ENCODE measurements around the gene SP2.

The SP2 gene

DNA sequence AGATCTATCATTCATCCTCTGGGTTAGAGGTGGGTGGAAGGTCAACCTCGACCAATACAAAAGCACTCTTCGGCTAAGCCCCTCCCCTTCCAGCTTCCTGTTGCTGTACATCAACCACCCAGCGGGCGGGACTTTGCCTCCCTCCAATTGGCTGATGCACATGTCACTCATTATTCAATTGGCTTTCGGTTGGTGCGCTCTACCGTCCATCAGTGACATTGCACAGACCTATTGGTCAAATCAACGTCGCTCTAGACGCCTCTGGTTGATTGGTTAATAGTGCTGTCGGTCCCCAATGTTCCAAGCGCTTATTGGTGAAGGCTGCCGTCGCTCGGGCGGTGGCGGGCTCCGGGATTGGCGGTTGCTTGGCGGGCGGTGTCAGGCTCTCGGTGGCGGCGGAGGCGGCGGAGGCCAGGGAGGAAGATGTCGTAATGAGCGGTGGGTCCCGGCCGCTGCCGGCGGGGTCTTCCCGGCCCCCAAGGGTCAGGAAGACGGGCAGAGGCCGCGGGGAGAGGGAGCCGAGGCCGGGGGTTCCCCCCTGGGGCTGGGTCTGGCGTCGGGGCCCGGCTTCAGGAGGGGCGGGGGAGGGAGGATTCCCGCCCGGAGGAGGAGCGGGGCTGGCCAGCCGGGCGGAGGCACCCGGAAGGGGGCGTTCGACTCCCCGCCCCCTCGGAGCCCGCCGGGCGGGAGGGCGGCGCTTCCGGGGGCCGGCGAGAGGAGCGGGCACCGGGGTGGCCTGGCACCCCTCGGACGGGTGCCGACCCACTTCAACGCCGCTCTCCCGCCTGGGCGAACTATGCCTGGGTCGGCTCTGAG is at the start of gene SP2:
Gene SP2, plus strand, starts transcription at position 381 of the 816 bp plus-strand sequence. Its CDS starts 51 bp downstream, at position 432.
- DNase-seq, result peak; percentile 100

DNA sequence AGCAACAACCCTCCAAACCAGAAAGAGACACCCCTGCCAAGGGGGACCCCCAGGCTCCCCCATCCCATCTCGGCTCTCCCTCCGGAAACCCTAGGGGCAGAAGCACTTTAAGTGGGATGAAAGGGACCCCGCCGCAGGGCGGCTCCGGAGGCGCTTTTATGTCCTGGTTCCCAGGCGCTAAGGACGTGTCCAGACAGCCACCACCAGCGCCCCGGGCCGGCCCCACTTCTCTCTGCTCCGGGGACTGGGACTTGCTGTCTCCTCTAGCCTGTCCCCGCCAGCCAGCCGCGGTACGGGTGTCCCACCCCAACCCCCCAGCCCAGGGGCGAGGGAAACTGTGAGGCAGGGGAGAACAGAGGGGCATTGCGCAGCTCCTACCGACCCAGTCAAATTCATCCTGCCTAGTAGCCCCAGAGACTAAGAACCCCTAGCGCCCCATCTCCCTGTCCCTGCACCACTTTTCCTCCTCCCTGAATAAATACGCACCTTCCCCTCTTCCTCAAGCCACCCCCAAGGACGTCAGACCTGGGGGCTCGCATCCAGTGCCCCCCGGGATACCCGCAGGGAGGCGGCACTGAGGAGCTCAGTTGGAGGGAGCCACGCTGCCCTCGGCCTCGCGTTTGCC is 49.2 kb upstream of the SP2 start:
- no peak for DNase-seq

DNA sequence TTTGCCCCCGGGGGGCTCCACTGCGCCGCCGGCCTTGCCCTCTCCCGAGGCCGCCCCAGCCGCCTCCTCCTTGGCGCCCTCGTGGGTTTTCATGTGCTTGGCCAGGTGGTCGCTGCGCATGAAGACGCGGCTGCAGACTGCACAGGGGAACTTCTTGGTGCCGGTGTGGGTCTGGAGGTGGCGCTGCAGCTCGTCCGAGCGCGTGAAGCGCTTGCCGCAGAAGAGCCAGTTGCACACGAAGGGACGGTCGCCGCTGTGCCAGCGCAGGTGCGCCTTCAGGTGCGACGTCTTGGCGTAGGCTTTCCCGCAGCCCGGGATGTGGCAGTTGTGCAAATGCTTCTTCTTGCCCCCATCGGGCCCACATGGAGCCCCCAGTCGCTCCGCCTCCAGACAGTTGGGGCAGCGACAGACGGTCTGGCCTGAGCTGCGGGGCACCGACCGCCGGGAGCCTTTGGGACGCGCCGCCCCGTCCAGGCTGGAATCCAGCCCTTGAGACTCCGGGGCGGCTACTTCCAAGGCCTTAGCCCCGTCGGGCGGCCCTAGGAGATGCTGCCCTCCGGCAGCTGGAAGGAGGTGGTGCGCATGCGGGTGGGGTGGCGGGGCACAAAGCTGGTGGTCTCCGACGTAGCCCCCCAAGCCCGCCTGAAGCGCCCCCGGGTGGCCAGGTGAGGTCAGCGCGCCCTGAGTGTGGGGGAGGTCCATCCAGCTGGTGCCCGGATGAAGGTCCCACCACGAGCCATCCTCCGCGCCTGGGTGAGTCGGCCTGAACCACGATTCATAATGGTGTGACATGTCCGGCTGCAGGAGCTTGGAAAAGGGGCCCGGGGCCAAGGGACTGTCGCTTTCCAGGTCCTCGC is 48.5 kb upstream of the SP2 start:
- DNase-seq, result no peak

DNA sequence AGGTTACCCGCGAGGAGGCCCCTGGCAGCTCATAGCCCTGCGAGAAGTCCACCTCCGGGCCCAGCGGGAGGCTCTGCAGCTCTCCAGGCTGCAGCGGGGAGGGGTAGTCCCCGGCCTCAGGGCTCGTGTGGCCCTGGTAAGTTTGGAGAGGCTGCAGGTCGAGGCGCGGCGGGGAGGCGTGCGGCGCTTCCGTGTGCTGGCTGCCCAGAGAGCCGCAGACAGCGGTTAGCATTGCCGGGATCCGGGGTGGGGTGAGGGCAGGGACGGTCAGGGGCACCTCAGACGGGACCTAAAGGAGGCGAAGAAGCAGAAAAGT is 47.9 kb upstream of the SP2 start:
- DNase-seq, result no peak

DNA sequence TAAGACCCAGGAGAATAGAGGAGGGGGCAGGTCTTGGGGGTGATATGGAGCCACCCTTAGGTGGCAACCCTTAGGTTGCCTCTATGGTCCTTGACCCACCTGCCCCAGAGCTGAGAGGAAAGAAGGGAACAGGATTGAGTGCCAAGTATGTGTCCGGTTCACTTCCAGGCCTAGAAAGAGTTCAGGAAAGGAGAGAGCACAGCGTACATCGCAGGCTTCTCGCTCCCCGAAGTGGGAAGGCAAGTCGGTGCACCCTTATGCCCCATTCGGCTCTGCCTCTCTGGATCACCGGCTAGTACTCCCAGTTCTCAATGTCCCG is 45.7 kb upstream of the SP2 start:
- DNase-seq, result no peak

DNA sequence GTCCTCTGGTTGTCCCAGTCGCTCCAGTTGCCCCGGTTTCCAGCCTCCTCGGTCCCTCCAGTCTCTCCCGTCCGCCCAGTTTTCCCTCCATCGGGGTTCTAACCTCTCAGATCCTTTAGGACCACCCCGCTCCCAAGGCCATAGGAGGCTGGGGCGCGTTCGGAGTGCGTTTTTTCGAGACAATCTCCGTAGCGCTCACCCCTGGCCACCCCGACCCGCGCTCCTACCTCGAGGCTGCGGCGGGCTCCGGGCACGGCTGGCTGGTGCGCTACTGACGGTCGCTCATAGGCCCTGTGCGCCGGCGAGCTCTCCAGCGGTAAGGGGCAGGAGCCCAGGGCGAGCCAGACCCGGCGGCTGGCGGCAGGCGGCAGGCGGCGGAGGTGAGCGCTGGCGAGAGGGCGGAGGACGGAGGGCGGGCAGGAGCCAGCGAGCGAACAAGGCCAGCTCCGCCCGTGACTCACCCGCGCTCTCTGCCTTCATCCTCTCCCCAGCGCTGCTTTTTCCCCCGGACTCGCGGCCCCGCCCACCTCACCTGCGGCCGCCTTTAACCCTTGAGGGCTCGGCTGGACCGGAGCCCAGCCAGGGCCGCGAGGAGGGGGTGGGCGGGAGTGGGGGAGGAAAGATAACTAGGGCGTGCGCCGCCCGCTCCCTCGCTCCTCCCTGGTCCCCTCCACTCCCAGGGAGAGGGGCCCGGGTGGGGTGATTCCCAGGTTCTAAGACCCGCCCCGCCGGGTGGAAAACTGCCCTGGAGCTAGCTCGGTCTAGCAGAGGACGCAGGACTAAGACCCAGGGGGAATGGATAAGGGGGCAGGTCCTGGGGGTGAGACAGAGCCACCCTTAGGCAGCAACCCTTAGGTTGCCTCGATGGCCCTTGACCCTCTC is 45.1 kb upstream of the SP2 start, which contains the start of gene SP6:
Gene SP6, minus strand, starts transcription at position 472 of the 882 bp plus-strand sequence. CDS start 2,734 bp downstream, outside the sequence.
- peak; percentile 55 for DNase-seq

DNA sequence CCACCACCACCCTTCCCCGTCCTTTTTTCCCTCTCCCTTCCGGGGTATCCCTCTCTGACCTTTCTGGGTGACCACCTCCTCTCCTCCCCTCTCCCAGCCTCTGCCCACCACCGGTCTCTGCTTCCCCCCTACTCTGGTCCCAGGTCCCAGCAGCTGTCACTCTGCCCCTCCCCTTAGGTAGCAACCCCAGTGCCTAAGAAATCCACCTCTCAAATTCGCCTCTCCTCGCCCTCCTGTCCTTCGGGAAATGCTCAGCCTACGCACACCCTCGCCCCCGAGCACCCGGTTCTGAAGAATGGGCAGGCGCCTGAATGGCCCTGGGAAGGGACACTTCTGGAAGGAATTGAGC is 44.3 kb upstream of the SP2 start:
- no peak for DNase-seq

DNA sequence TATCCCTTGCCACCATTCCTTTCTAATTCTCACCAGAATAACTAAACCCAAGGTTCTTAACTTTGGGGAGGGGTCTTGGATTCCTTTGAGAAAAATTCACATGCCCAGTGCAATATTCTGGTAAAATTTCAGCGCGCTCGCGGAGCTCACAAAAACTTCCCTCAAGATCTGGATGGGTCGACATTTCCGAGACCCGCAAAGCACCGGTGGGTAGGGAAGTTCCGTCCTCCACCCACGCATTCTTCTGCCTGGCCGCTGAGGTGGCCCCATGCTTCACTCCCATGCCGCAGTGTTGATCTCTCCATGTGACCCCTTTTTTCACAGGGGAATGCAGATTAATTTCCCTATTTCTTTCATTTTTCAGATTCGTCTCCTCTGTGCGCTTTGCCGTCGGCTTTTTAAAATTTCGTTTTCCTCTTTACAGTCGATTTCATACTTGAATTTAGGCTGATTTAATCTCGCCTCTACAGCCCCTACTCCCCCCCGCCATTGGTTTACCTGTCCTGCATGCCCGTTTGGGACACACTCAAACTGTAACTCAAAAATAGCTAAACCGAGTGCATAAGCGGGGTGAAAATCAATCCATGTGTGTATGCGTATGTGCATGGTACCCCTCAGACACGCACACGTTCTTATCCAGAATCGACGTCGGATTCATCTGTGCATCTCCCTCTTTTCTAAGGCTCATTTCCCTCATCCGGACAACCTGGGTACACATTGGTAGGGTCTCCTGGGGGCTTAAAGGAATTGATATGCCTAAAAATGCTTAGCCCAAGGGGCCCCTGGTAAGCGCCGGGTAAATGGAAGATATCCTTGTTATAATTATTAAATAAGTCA is 43.7 kb upstream of the SP2 start:
- no peak for DNase-seq

DNA sequence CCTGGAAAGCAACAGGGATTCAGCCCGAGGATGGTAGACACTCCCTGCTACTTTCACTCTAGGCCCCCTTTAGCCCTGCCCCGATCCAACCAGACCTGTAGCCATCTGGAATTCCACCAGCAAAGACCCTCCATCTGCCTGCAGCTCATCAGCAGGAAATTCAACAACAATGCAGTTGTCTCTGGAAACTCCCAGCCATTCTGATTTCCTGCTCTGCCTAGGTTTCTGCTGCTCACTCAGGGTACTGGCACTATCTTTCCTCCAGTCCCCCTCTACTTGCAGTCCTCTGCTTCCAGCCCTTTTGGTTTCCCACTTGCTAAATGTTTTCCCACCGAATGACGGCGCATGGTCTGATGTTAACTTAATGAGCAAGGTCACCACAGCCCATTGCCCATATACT is 42.4 kb upstream of the SP2 start:
- no peak for DNase-seq

DNA sequence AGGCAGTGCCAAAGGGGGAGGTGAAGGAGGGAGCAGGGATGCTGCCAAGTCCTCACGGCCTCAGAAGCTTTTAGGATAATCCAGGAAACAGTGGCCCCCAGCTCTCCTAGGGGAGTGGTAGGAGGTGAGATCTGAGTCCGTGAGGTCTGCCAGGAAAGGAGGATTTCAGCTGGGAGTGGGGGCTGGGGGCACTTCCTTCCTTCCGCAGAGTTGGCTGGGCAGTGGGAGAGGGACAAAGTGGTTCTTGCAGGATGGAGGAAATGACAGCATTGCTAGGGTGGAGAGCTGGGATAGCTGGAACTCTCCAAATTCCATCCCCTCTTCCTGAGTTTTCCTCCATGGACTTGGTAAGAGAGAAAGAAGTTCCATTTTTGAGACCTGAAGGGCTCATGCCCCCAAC is 40.3 kb upstream of the SP2 start:
- DNase-seq, result no peak

DNA sequence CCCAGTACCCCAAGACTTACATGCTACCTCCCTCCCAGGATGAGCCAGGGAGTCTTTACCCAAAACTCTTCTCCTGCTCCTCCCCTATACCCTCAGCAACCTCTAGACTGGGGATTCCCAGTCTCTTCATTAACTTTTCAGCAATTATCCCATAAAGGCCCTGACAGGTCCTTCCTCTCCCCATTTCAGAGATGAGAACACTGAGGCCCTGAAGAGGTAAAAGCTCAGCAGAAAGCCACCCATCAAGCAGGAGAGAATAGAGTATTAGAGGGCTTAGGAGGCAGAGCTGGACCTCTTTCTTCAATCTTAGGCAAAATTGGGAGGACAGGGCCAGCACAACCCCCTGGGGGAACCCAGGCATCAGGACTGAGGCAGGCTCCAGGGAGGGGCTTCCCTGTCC is 39.2 kb upstream of the SP2 start:
- DNase-seq, result no peak

DNA sequence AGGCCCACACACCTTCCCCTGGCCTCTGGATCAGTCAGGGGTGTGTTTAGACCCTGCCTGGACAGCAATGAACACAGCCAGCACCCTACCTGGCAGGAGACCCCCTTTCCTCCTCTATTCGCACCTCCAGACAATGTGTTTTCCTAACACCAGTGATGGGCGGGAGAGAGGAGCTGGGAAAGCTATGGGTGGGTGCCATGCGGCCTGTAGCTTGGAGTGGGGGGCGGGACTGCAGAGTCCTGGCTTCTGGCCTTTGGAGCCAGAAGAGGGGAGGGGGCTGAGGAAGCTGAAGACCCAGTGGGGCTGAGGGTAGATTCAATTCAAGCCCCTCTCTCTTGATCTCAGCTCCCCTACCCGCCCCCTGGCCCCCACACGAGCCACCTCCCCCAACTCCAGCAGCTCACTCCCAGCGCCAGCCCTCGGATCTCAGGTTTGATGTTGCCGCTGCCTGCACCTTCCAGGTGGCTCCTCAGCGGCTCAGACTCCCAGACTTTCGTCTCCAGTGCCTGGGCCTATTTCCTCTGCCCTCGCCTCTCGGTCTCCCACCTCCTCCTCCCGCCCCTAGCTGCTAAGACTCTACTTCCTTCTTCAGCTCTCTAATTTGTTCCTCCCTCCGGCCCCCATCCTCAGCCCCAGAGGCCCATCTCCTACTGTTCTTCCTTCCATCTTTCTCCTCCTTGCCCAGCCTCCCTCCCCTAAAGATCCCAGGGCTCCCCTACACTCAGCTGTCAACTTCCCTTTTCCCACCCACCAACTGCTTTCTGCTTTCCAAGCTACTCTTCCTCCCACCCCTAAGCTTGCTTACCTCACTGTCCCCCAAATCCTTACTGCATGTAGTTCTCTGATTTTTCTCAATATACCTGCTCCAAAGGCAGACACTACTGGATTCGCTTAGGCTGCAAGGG is 38.2 kb upstream of the SP2 start:
- DNase-seq, result no peak

DNA sequence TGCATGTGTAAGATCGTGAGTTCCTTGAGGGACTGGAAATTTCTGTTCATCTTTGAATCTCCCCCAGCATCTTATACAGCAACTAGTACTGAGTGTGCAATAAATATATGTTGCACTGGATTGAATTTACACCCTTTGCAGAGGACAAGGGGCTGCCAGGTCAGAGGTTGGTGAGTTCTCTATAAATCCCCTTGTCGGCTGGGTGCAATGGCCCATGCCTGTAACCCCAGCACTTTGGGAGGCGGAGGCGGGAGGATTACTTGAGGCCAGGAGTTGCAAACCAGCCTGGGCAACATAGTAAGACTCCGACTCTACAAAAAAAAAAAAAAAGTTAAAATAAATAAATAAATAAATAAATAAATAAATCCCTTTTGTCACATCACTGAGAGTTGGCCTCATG is 35.6 kb upstream of the SP2 start:
- DNase-seq, result no peak

DNA sequence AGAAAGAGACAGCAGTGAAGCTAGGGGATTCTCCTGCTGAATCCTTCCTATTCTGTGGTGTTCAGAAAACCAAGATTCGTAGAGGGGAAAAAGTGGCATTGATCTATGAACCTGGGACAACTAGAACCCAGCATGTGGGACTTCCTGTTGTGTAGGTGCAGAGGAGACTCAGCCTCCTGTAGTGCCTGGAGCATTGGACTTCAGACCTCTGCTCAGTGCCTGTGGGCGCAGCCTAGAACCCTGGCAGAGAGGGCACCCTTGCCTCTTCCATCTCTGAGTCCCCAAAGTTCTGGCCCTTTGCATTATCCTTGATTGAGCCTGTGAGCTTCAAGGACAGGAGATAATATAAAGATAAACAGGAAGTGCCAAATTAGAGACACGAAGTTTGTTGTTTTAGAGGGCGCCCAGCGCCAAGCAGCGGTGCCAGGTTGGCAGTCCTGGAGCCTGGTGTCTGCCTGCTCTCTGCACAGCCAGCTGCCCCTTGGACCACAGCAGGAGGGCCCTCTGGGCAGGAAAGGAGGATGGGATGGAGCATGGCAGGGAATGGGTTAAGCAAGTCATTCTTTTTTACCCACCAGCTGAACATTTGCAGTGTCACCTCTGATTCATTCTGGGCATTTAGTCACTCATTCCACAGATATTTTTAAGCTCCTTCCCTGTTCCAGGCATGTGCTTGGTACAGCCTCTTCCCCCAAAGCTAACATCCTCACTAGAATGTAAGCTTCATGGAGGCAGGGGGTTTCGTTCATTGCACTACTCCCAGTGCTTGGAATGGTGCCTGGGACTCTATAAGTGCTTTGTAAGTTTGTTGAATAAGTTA is 33.2 kb upstream of the SP2 start:
- no peak for DNase-seq

DNA sequence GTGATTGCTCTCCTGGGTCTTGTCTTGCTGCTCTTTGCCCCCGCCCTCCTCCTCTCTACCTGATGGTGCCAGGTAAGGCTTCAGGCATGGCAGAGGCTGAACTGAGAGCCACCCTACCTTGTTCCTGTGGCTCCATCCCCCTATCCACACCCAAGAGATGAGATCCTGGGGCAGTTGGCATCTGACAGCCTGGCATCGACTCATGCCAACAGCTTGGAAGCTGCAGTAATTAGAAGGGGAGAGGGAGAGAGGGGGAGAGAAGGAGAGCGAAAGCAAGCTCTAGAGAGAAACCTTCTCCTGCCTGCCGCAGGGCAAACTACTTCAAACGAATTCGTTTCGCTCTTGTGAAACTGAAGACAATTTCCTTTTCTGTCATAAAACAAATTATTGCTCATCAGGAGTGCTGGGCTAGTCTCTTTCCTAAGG is 31.2 kb upstream of the SP2 start:
- no peak for DNase-seq

DNA sequence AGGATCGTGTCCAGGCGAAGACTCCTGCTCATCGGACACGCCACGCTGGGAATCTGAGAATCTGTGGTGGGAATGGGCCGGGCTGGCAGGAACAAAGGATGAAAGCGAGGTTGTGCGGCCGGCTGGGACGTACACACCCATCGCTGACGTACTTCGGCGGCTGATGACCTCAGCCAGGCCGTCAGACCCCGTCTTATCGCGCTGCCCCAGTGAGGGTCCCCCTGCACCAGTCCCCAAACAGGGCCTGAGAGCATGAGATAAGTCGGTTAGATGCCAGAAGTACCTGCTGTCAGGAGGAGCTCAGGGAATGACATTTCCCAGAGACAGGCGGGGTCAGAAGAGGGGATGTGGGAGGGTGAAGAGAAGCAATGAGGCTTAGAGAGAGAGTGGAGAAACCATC is 29.1 kb upstream of the SP2 start:
- DNase-seq, result no peak

DNA sequence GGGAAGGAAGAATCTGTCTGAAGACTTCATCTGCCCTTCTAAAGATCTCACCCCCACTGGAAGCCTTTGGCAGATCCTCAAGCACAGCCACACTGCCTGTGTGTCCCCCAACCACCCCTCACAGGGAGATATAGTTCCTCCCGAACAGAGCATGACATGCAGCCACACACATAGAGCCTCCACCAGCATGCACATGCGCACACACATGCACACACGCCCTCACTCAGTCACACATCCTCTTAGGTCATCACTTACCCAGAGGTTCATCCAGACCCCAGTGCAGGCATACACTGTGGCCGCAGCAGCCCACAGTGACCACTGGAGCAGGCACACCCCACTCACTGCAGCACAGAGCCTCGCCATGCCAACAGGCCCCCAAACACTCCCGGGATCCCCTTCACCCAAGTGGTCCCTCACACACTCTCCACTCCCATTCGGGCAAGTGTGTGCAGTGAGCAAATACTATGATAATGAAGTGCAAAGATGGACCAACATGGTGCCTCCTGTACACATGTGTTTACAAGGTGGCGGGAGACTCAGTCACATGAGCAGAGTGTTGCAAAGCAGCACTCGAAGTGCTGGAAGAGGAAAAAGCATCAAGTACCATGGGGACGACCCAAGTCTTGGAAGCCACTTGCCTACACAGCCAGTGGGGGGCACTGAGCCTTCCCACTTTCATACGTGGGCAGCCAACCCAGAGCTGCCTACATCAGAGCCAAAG is 28.1 kb upstream of the SP2 start:
- no peak for DNase-seq

DNA sequence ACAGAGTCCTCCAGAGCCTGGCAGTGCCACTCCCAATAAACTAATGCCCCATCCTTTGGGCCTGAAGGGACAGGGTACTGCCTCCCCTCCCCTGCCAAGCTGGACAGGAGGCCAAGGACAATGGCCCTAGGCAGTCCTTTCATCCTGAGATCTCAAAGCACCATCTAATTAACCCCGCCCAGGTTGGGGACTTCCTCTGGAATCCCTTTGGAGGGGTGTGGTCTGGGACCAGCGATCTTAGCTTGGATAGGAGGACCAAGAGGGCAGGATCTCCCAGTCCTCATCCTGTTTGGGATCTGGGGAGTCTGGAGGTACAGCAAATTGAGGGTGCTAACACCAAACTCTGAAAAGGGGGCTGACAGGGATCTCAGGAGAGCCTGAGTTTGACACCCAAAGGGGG is 26.9 kb upstream of the SP2 start:
- no peak for DNase-seq

DNA sequence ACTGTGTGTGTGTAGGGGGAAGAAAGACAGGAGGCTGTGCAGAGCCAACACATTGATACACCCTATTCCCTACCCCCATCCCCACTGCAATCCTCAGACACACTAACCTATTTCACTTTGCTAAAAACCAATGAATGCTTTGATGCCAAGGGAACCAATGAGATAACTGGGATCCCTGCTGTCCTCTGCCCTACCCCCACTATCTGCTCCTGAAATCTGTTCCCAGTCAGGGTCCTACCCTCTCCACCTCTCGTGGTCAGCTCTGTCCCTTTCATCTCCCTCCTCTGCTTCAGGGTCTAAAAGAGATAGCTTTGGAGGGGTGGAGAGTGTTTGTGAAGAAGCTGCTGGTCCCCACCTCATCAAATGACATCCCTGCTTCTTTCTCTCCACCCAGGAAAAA is 26.0 kb upstream of the SP2 start:
- no peak for DNase-seq

Measured in activated T-cell treated with anti-CD3 and anti-CD28 coated beads for 4 hours (primary cell).